GM19193 (cell line): ENCODE measurements around the gene CAPZB.

Experiments used
- POLR2A ChIP-seq: IDR thresholded peaks from 4 replicates; pipeline ENCODE4 v1.6.1; 2011; ENCODE audit not compliant: insufficient read depth, insufficient read length; ENCODE audit errors: extremely low read depth

Gene CAPZB

DNA sequence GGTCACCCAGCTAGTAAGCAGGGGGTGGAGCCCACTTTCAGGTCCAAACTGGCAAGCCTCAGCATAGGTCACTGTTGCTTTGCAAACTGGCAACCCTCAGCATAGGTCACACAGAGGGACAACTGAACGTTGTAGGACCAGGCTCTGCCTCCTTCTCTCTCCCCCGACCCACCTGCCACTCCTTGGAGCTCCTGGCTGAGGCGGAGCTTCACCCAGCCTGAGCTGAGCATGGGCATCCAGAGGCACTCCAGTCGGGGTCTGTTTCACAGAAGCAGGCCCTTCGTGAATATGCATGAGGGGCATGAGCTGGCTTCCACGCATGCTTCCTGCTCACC is 24.2 kb downstream of the CAPZB start:
- TF ChIP-seq POLR2A, result no peak

DNA sequence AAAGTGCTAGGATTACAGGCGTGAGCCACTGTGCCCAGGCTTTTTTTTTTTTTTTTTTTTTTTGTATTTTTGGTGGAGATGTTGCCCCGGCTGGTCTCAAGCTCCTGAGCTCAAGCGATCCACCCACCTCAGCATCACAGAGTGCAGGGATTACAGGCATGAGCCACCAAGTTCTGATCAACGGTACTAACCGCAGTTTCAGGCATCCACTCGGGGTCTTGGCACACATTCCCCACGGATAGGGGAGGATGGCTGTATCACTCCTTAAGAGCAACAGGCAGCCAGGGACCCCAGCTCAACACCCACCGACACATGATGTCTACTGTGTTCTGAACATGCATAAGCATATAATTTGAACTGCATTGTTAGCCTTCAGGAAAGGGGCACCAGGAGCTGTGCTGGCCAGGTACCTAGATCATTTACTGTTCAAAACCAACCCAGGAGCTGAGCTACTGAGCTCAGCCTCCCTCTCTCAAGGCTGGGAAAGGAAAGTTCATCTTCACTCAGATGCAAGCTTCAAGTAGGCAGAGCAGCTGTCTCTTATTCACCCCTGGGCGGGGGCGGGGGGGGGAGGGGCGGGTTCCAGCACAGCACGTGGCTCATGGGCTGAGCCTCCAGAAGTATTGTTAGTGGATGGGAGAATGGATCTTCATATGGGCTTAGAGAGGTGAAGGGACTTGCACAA is 24.7 kb downstream of the CAPZB start:
- no peak for TF ChIP-seq POLR2A

DNA sequence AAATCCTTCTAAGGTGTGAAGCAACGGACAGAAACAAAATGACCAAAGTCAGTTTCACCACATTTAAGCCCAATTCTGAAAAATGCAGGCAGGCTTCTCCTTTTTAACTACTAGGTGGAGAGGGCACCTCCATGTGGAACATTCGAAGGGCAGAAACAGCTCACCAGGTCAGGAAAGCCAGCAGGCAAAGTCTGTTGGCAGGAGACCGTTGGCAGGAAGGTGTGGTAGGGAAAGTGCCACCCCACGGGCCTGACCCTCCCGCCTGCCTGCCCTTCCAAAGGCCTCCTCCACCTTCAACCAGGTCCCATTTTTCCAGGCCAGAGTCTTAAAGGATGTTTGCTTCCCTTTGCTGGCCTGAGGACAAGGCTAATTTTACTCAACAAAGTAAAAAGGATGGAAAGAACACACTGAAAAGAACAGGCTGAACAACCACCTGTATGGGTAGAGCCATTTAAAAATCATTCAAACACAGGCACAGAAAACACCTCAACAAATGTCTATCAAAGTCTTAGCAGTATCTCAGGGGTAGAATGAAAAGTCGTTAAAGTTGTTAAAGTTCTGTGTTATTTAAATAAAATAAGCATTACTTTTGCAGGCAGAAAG is 26.4 kb downstream of the CAPZB start:
- no peak for TF ChIP-seq POLR2A

- no peak for TF ChIP-seq POLR2A
Measured at GRCh38 chr1:19457607-19458006, 27.7 kb downstream of the CAPZB start.

- no peak for TF ChIP-seq POLR2A
Measured at GRCh38 chr1:19456968-19457441, 28.3 kb downstream of the CAPZB start.

GRCh38 chr1:19455353-19455752 is 30.0 kb downstream of the CAPZB start:
- no peak for TF ChIP-seq POLR2A

GRCh38 chr1:19454265-19455146 is 30.8 kb downstream of the CAPZB start:
- TF ChIP-seq POLR2A, result no peak

DNA sequence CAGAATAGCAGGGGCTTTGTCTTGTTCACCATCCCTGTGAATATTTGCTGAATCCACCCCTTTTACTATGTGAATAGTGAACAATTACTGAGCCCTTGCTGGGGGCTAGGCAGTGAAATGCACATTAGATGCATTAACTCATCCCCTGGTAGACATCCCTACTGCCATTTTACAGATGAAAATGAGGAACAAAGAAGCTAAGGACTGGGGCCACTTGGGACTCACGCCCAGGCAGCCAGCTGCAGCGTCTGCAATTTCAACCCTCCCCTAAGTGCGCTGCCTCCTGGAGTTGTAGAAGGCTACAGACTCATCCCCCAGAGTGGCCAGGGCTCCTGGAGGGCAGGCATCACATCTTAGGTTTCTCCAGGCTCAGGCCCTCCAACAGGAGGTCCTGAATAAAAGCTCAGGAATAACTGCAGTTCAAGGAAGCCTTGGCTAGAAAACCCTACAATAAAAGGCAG is 31.6 kb downstream of the CAPZB start:
- no peak for TF ChIP-seq POLR2A

- TF ChIP-seq POLR2A, result no peak
Measured at GRCh38 chr1:19452221-19452663, 33.1 kb downstream of the CAPZB start.

GRCh38 chr1:19450811-19451515 is 34.4 kb downstream of the CAPZB start:
- no peak for TF ChIP-seq POLR2A

GRCh38 chr1:19449454-19450228 is 35.7 kb downstream of the CAPZB start:
- no peak for TF ChIP-seq POLR2A

GRCh38 chr1:19448491-19449439 is 36.6 kb downstream of the CAPZB start:
- no peak for TF ChIP-seq POLR2A

GRCh38 chr1:19447550-19447949 is 37.8 kb downstream of the CAPZB start:
- no peak for TF ChIP-seq POLR2A
